Measurements from ENCODE around the gene ALG6.
"Not testable (repeated sequence)": the region's sequence is repeated elsewhere in the genome, so short reads cannot be mapped to it uniquely, and the experiment has no call there.

ALG6 gene

DNA sequence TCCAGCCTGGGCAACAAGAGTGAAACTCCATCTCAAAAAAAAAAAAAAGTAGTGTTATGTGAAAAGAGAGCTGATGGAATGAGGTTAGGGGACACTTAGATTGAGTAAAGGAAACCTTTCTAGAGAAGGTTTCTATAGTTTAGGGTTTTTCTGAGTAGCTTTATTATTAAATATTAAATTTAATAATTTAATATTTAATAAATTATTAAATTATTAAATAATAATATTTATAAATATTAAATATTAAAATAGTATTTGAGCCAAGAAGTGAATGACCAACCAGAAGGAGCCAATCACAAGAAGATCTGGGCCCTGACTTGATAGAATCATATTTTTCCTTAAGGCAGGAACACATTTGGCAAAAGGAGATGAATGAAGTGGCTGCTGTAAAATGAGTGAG, 50.7 kb downstream of the ALG6 start:
- DNase-seq = no peak

DNA sequence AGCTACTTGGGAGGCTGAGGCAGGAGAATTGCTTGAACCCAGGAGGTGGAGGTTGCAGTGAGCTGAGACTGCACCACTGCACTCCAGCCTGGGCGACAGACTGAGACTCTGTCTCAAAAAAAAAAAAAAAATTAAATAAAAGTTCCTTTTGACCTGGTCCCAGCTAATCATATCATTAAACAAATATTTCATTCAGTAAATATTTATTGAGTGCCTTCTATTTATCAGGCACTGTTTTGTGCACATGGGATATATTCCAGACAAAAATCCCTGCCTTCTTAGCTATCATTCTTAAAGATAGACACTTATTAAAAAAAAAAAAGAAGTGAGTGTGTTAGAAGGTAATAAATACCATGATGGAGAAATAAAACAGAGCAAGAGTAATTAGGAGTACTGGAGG, 53.3 kb downstream of the ALG6 start:
- DNase-seq = not testable (repeated sequence)

DNA sequence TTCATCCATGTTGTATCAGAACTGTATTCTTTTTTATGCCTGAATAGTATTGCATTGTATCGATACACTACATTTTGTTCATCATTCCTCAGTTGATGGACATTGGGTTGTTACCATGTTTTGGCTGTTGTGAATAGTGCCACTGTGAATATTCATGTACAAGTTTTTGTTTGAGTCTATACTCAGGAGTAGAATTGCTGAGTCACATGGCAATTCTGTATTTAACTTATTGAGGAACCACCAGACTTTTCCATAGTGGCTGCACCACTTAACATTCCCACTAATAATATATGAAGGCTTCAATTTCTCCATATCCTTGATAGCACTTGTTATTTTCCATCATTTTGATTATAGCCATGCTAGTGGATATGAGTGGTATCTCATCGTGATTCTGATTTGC, 56.2 kb downstream of the ALG6 start:
- DNase-seq = no peak

DNA sequence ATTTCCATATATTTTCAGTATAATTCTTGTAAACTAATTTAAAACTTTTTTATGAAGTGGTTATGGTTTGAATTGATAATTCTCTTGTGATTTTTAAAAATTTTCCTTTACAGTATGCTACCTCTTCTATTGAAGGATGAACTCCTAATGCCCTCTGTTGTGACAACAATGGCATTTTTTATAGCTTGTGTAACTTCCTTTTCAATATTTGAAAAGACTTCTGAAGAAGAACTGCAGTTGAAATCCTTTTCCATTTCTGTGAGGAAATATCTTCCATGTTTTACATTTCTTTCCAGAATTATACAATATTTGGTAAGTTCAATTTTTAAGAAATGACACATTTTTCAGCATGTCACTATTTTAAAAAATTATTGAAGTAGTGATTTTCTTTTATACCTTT, 61.4 kb downstream of the ALG6 start:
- DNase-seq = no peak

DNA sequence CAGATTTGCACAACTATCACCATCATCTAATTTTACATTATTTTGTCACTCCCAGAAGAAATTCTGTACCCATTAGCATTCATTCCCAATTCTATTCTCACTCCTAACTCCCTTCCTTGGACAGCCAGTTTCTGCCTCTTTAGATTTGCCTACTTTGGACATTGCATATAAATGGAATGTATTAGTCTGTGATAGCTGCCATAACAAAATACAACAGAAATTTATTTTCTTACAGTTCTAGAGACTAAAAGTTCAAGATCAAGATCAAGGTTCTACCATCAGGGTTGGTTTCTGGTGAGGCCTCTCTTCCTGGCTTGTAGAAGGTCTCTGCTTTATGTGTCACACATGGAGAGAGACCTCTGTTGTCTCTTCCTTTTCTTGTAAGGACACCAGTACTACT, 61.9 kb downstream of the ALG6 start:
- no peak for DNase-seq

DNA sequence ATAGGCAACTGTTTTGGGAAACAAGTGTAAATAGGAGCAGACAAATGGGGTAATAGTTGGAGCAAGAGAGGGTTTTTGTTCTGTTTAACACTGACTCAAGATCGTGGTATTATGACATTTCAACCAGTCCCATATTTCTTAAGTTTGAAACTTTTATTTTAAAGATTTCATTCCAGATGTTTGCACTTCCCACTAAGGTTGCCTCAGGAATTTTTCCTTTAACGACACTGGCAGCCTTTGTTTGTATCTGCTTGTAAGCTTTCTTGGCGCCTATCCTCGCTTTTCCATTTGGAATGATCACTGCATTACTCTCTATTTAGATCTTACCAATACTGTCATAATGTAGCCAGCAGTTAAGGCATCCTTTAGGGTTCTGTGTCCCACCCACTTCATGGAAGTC, 67.7 kb downstream of the ALG6 start:
- DNase-seq = no peak

DNA sequence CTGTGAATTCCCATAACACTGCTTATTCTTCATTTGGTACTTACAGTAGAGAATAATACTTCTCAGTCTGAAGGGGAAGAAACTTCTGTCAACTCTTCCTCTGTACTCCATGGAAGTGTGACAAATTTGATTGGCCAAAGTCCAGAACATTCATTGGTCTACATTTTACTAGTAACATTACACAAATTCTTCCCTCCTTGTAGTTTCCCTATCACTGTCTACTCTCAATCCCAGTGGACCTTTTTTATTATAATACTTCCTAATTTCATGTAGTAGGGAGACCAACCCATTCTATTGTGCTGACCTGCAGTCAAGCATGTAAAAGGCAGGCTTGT, 74.7 kb downstream of the ALG6 start:
- peak in 1 of 2 experiments; percentile 7 for DNase-seq

DNA sequence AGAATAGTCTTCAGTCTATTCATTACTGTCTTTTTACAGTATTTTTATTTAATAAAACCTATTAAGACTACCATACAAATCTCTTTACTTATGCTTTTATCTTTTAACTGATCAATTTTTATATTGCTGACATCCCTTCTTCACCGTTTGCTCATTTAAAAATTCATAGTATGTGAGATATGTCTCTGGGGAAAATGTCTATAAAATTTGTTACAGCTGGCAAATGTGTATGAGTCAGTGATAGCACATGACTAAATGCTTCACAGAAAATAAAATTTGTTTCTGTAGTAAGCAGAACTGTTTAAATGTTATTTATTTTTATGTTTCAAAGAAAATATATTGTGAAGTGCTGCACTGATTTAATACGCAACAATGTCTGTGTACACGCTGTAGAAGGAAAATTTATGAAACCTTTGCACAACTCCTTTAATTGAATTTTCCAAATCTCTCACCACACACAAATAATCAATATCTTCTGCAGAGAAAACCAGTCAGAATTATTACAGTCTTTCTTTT, 81.4 kb downstream of the ALG6 start:
- DNase-seq = no peak

DNA sequence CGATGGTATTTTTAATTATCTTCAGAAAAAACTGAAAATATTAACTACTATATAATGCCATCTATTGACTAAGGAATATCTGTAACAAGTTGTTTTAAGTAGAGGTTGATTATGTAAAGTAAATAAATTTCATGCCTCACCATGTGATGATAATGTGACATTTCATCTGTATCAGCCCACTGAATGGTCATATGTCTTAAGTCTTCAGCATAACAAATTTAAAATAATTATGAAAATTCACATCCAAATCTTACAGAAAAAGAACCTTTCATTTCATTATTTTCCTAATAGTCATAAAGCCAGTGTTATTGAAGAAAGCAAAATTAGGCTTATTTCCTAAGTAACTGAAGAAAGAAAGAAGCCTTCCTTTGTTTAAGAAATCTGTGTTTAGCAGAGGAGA, 83.0 kb downstream of the ALG6 start:
- DNase-seq = no peak

DNA sequence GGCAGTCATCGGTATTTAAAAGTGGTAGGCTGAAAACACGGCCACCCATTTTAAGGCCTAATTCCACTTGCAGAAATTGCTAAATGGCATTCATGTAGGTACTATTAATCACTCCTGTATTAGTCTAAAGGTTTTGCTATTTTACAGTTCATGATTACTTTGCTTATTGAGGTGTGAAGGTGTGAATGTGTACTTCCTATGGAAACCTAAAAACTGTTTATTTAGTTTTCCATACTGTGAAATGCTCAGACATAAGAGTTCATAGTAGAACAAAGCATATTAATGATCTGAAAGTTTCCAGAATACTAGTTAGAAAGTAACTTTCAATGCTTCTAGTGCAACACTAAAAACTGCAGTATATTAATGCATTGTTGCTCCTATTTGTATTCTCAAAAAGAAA, 85.8 kb downstream of the ALG6 start:
- DNase-seq = no peak

DNA sequence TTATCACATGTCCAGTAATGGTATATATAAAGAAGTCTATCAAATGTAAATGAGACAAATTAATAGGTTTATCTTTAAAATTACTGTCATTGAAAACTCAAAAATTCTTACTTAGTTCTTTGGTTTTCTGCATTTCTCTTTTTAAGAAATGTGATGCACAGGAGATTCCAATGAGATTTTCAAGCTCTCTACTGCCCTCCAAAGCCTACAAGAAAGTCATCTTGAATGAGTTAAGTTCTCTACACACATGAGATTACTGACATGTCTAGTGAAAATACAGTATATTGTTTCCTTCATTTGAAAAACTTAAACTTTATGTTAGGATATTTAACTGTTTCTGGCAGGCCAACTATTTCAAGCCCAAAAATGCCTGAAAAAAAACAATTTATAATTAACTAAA, 86.8 kb downstream of the ALG6 start:
- no peak for DNase-seq

DNA sequence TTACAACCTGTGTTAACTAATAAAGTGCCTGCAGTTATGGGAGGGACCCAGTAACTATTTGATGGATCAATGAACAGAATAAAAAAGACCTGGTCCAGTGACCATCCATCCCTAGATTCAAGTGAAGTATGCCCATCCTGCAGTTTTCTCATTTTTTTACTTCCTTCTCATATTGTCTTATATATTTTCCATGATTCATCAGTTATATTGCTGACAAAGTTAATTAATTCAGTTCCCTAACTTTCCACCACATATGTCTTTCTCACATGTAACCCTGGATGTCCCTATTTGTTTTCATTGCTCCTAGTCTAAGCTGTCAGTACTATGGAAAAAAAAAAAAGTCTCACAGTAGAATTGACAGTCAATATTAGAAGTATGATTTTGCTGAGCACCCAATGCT, 91.3 kb downstream of the ALG6 start:
- DNase-seq = no peak

DNA sequence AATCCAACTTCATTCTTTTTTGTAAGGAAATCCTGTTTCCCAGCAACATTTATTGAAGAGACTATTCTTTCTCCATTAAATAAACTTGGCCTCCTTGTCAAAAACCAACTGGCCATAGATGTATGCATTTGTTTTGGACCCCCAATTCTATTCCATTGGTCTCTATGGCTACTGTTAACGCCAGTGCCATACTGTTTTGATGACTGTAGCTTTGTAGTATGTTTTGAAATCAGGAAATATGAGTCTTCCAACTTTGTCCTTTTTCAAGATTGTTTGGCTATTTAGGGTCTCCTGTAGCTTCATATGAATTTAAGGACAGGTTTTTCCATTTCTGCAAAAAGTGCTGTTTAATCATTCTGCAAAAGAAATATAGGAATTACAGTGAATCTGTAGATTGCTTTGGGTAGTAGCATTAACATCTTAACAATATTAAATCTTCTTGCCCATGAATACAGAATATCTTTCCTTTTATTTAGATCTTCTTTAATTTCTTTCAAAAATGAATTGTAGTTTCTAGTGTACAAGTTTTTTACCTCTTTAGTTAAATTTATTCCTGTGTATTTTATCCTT, 94.3 kb downstream of the ALG6 start:
- DNase-seq = no peak

DNA sequence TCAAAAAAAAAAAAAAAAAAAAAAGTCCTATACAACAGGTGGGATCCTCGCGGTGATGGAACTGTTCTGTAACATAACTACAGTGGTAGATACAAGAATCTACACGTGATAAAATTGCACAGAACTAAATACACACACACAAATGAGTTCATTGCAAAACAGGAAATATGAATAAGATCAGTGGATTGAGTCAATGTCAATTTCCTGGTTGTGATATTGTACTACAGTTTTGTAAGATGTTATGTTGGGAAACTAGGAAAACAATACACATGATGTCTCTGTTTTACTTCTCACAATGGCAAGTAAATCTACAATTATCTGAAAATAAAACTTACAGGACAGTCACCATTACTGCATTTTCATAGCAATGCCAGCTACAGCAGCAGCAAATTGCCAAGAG, 95.8 kb downstream of the ALG6 start:
- no peak for DNase-seq

DNA sequence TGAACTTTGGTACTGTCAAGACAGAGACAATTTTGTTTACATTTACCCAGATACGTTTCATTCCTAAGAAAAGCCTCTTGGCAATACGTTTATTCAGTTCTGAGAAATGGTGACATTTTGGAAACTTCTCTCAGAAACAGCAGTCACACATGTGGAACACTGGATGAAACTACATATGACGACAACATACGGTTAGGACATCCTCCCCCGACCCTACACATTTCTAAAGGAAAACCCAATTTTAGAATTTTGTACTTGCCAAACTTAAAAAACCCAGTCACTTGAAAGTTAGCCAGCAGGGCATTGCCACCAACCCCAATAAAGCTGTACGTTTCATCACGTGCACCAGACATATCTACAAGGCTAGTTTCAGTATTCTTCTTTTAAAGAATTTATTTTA, 98.8 kb downstream of the ALG6 start:
- DNase-seq = no peak

DNA sequence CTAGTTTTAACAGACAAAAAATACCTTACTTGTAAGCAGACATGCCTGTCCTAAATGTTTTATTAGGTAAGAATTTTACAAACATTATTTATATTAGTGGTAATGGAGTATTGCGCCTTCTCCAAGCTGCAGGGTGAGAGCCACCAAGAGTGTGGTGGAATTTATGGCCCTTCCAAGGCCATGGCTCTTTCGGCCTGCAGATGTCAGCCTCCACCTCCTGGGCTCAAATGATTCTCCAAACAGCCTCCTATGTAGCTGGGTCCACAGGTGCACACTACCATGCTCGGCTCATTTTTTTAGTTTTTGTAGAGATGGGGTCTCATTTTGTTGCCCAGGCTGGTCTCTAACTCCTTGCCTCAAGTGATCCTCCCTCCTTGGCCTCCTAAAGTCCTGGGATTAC, 99.3 kb downstream of the ALG6 start:
- DNase-seq = no peak

DNA sequence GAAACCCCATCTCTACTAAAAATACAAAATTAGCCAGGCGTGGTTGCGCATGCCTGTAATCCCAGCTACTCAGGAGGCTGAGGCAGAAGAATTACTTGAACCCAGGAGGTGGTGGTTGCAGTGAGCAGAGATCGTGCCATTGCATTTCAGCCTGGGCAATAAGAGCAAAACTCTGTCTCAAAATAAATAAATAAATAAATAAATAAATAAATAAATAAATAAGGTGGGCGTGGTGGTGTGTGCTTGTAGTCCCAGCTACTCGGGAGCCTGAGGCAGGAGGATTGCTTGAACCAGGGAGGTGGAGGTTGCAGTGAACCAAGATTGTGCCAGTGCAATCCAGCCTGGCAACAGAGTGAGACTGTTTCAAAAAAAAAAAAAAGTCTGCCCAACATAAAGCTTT, 101.3 kb downstream of the ALG6 start:
- not testable (repeated sequence) for DNase-seq

DNA sequence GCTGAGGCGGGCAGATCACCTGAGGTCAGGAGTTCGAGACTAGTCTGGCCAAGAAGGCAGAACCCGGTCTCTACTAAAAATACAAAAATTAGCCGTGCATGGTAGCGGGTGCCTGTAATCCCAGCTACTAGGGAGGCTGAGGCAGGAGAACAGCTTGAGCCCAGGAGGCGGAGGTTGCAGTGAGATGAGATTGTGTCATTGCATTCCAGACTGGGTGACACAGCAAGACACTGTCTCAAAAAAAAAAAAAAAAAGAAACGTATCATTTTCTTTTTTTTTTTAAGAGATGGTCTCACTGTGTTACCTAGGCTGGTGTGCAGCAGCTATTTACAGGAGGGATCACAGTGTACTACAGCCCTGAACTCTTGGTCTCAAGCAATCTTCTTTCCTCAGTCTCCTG, 108.3 kb downstream of the ALG6 start:
- no peak for DNase-seq

DNA sequence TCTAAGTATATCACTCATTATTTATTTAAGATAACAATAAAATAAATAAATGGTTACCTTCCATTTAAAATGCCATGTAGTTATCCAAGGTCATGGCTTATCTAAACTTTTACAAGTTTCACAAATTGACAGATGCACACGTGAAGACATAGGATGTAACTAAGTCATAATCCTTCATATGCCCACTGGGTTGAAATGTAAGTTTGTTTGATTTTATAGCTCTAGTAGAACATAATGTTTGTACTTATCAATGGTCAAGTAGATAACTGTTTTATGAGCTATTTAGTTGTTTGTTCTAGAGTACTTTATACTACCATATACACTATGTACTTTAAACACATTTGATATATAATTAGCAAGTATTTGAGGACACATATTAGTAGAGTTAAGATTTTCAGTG, 112.6 kb downstream of the ALG6 start:
- DNase-seq = no peak

DNA sequence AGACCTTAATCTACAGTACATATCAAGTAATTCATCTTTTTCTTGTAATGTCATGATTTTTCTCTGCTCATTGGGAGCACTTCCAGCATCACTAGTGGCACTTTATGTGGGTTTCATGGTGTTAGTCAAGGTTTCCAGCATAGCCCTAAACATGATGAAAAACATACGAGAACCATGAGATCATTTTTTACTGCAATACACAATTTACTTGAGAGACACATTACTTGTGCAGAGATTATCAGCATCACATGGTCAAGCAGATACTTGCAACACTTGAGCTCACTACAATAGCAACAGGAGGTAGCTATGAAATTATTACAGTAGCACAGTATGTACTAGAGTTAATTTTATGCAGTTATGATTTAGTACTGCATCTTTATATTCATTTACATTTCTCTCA, 119.2 kb downstream of the ALG6 start:
- no peak for DNase-seq

DNA sequence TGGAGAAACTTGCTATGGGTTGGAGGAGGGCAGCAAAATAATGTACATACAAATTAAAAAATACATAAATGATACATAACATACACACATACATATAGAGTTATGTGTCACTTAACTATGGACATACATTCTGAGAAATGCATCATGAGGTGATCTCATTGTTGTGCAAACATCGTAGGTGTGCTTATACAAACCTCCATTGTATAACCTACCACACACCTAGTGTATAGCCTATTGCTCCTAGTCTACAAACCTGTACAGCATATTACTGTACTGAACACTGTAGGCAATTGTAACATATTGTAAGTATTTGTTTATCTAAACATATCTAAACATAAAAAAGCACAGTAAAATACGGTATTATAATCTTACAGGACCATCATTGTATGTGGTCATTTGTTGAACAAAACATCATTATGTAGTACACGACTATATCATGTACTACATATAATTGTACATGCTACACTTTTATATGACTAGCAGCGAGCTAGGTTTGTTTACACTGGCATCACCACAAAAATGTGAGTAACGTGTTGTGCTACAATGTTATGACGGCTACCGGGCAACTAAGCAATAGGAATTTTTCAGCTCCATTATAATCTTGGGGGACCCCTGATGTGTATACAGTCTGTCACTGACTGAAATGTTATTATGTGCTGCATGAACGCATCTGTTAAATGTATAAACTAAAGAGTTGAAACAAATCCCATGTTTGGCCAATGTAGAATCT, 120.1 kb downstream of the ALG6 start:
- no peak for DNase-seq

Measured in NCI-H446 (cell line).